ENCODE results near the gene HUNK.
"Not testable (repeated sequence)": the region's sequence is repeated elsewhere in the genome, so short reads cannot be mapped to it uniquely, and the experiment has no call there.

Gene HUNK

GRCh38 chr21:31921079-31921478, 48.3 kb downstream of the HUNK start:
- DNase-seq (ENCODE audit: low spot score) = peak; percentile 6

GRCh38 chr21:31922881-31923280, 50.1 kb downstream of the HUNK start:
- DNase-seq (ENCODE audit: low spot score) = no peak

- no peak for DNase-seq (ENCODE audit: low spot score)
These were observed 50.9 kb downstream of the HUNK start for GRCh38 chr21:31923756-31924155.

- no peak for DNase-seq (ENCODE audit: low spot score)
These were observed 51.7 kb downstream of the HUNK start for GRCh38 chr21:31924548-31924947.

- DNase-seq (ENCODE audit: low spot score) = no peak
These were observed 53.7 kb downstream of the HUNK start for GRCh38 chr21:31926498-31926897.

GRCh38 chr21:31927689-31928353, 55.0 kb downstream of the HUNK start:
- DNase-seq (ENCODE audit: low spot score) = no peak

- DNase-seq (ENCODE audit: low spot score) = no peak
These were observed 55.8 kb downstream of the HUNK start for GRCh38 chr21:31928656-31929055.

- DNase-seq (ENCODE audit: low spot score) = peak; percentile 3
These were observed 56.7 kb downstream of the HUNK start for GRCh38 chr21:31929548-31929947.

GRCh38 chr21:31930001-31930400, 57.2 kb downstream of the HUNK start:
- no peak for DNase-seq (ENCODE audit: low spot score)

- no peak for DNase-seq (ENCODE audit: low spot score)
These were observed 59.0 kb downstream of the HUNK start for GRCh38 chr21:31931644-31932469.

GRCh38 chr21:31932470-31932764, 59.6 kb downstream of the HUNK start:
- no peak for DNase-seq (ENCODE audit: low spot score)

GRCh38 chr21:31937303-31937702, 64.5 kb downstream of the HUNK start:
- DNase-seq (ENCODE audit: low spot score) = no peak

- DNase-seq (ENCODE audit: low spot score) = no peak
These were observed 65.8 kb downstream of the HUNK start for GRCh38 chr21:31938330-31939301.

- DNase-seq (ENCODE audit: low spot score) = no peak
These were observed 68.9 kb downstream of the HUNK start for GRCh38 chr21:31941694-31942093.

- no peak for DNase-seq (ENCODE audit: low spot score)
These were observed 70.7 kb downstream of the HUNK start for GRCh38 chr21:31943561-31943960.

GRCh38 chr21:31945141-31945540, 72.3 kb downstream of the HUNK start:
- DNase-seq (ENCODE audit: low spot score) = no peak

GRCh38 chr21:31945546-31945945, 72.7 kb downstream of the HUNK start:
- DNase-seq (ENCODE audit: low spot score) = no peak

- DNase-seq (ENCODE audit: low spot score) = no peak
These were observed 73.4 kb downstream of the HUNK start for GRCh38 chr21:31946231-31946630.

GRCh38 chr21:31946876-31947550, 74.2 kb downstream of the HUNK start:
- not testable (repeated sequence) for DNase-seq (ENCODE audit: low spot score)

- no peak for DNase-seq (ENCODE audit: low spot score)
These were observed 75.9 kb downstream of the HUNK start for GRCh38 chr21:31948676-31949075.

- DNase-seq (ENCODE audit: low spot score) = no peak
These were observed 80.0 kb downstream of the HUNK start for GRCh38 chr21:31952828-31953227.

GRCh38 chr21:31957631-31958030, 84.8 kb downstream of the HUNK start:
- DNase-seq (ENCODE audit: low spot score) = no peak

Data from kidney capillary endothelial cell (primary cell).